GM20431 (cell line): ENCODE measurements around the gene ARPP19.
"Not testable (repeated sequence)": the region's sequence is repeated elsewhere in the genome, so short reads cannot be mapped to it uniquely, and the experiment has no call there.

Experiments
- in situ Hi-C: fragments of 300-500 bp; cut with MseI, MboI; formaldehyde crosslinking; loops from one replicate; pipeline ENCODE4 v1.15.0; 2020; ENCODE audit warnings: low sequenced_read_pairs; ENCODE audit not compliant: unreplicated experiment

ARPP19 gene

GRCh38 chr15:52552303-52552702 is 16.5 kb downstream of the ARPP19 start:
- in situ Hi-C loops = no loop called here

- in situ Hi-C loops = no loop called here
Measured at GRCh38 chr15:52551762-52552161, 17.1 kb downstream of the ARPP19 start.

GRCh38 chr15:52551186-52551585 is 17.6 kb downstream of the ARPP19 start:
- in situ Hi-C loops = not testable (repeated sequence)

DNA sequence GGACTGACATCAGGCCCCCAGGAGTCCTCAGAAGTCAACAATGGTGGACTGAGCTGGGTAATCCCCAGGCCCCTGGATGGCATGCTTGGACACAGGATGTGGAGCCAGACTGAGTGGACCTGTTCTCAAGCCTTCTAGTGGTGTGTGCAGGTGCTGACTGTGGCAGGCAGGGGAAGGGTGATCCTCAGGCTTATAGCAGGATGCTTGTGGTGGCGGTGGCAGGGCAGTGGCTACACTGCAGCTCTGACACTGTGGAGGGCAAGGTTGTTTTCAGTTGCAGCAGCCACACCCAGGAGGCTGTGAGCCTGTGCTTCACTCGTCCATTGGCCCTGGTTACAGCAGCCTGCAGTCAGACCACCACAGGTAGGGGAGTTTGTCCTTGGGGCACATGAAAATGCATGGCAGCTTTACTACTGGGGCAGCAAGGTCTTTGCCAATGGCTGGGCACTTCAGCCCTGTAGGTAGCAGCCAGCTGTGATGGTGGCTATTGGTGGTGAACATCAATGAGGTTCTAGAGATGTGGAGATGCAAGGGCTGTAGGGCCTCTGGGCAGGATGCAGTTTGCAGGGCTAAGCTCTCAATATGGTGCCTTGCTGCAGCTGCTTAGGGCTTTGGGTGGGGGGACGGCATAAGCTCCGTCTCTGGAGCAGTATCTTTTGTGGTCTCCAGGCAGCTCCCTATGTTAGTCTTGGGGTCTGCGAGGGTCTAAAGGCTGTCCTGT is 22.6 kb downstream of the ARPP19 start:
- in situ Hi-C loops = no loop called here

- in situ Hi-C loops = no loop called here
Measured at GRCh38 chr15:52540374-52541012, 28.3 kb downstream of the ARPP19 start.

DNA sequence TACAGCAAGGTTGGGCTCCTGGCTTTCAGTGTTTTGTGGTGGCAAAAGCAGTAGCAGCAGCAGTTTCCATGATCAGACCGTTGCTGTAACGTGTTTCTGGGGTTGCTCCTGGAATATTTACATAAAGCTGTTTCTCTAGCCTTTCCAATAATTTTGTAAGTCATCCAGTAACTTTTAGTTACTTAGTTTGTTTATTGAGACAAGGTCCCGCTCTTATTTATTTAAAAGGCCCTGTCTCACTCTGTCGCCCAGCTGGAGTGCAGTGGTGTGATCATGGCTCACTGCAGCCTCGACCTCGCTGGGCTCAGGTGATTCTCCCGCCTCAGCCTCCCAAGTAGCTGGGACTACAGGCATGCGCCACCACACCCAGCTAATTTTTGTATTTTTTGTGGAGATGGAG is 31.4 kb downstream of the ARPP19 start:
- in situ Hi-C loops = no loop called here

- in situ Hi-C loops = no loop called here
Measured at GRCh38 chr15:52532427-52532826, 36.4 kb downstream of the ARPP19 start.

DNA sequence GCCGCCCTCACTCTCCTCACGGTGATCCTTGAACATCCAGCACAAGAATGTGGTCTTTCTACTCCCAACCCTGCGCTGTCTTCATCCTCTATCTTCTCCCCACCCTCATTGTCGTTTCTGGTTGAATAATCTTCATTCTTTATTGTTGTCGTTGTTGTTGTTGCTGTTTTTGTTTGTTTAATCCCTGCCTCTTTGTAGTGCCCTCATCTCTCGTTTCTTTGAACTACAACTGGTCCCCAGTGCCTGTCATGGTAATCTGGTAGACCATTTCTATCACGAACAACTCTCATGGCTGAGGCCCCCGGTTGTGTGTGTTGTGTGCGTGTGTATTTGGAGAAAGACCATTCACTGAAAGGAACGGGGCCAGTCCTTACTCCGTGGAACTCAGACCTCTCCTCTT is 38.9 kb downstream of the ARPP19 start:
- in situ Hi-C loops = no loop called here

DNA sequence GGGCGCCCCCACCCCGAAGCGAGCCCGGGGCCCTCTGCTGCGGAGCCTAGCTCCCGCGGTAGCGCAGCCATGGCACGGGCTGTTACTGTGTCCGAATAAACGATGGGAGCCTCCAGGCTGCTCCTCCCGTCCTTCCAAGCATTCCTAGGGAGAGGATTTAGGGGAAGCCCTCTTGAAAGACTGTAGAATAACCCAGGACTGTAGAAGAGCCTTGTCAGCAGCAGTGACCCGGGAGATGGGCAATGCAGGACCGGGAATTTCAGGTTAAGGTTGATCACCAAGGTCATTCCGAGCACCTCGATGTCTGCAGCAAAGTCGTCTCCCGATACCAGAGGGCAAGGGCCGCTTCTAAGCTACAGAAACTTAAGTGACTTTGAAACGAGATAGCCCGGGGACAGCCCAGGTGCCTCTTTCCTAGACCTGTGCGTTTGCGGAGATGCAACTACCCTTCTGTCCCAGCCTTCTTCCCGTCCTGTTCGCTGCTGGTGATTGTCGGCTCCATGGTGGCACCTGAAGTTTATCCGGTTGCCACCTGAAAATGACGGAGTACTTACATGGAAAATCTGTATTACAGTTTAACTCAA is 39.4 kb downstream of the ARPP19 start:
- in situ Hi-C loops = no loop called here

GRCh38 chr15:52528564-52529340 is 40.1 kb downstream of the ARPP19 start, which contains the start of gene MYO5A:
Gene MYO5A, minus strand, starts transcription at chr15:52528880. Its CDS starts 74 bp downstream, at chr15:52528806.
- in situ Hi-C loops = no loop called here

DNA sequence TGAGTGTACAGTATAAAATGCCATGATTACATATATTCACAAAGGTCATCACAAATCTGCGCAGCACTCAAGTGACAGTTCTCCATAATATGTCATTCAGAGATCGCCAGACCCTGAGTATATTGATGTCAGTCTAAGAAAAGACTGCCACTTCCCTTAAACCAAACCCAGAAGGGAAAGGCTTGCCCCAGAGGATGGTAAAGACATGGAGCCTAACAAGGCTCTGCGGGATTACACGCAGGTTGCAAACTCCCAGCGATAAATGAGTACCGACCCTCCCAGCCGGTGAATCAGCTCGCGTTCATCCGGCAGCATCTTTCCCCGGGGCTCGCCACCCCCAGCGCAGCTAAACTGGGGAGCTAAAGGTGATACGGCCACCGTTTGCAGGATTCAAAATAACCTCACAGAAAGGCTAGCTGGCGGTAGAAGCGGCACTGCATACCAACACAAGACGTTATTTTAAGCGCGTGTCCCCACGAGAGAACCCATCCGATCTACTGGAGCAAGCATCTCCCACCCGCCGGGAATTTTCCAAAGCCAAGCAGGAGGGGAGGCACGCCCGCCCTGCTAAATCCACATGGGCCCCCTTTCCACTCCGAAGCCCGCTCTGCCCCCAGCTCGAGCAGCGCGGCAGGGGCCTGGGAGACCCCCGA is 40.8 kb downstream of the ARPP19 start:
- in situ Hi-C loops = no loop called here

- in situ Hi-C loops = no loop called here
Measured at GRCh38 chr15:52527196-52527910, 41.5 kb downstream of the ARPP19 start.

GRCh38 chr15:52524223-52525136 is 44.4 kb downstream of the ARPP19 start:
- in situ Hi-C loops = no loop called here

DNA sequence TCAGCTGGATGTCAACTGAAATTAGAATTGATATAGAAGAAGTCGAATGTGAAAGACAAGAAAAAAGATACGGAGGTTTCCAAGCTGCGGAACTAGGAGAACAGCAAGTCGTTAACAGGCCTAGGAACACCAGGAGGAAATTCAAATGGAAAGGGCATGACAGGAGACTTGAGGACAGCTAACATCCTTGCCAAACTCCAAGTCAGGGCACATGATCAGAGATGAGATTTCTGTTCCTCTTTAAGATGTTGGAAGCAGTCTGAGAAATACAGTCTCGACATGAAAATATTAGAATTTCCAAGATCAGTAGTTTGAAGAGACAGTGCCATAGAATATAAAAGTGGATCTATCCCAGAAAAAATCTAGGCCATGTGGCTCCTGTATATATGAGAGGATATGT is 45.2 kb downstream of the ARPP19 start:
- in situ Hi-C loops = no loop called here

DNA sequence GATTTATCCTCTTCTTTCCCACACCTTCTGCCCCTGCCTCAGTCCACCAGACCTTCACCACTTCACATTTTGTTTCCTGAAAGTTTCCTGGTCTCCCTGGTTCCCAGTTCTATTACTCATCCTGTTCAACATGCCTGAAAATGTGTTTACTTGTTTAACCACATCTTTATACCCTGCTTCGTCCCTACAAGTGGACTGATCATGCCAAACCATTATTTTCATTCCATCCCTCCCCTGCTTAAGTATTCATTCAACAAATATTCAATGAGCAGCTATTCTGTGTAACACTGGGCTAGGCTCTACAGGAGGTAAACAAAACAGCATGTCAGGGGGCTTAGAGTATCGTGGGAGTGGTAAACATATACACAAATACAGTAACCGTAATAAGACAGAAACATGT is 45.6 kb downstream of the ARPP19 start:
- in situ Hi-C loops = no loop called here

DNA sequence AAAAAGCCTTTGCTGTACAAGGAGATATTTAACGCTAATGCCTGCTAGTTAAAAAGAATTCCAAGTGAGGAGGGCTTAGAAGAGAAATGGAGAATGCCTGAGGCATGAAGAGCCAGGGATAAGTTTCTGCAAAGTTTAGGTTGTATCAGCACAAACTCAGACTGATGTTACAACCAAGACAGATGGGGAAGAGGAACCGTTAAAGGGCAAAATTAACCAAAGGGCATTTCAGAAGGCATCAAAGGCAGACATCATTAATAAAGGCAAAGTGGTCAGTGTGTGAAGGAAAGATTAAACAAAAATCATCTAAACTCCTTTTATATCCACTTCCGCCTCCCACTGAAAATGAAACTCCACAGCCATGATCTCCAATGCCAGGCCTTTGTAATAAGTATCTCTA is 47.1 kb downstream of the ARPP19 start:
- in situ Hi-C loops = no loop called here

DNA sequence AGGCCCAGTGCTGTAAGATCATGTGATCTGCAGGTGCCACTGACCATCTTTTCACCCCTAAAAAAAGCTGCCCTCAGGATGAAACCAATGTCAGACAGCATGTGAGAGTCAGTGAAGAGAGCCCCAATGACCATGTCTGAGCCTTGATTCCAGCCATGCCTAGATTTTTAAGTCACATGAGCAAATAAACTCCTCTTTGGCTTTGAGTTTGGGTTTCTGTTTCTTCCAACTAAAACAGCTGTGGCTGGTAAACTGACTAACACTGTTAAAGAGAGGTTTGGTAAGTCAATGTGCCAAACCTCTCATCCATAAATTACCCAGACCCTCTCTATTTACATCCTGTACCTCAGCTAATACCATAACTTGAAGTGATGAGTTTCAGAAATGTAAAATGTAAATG is 48.4 kb downstream of the ARPP19 start:
- in situ Hi-C loops = no loop called here

DNA sequence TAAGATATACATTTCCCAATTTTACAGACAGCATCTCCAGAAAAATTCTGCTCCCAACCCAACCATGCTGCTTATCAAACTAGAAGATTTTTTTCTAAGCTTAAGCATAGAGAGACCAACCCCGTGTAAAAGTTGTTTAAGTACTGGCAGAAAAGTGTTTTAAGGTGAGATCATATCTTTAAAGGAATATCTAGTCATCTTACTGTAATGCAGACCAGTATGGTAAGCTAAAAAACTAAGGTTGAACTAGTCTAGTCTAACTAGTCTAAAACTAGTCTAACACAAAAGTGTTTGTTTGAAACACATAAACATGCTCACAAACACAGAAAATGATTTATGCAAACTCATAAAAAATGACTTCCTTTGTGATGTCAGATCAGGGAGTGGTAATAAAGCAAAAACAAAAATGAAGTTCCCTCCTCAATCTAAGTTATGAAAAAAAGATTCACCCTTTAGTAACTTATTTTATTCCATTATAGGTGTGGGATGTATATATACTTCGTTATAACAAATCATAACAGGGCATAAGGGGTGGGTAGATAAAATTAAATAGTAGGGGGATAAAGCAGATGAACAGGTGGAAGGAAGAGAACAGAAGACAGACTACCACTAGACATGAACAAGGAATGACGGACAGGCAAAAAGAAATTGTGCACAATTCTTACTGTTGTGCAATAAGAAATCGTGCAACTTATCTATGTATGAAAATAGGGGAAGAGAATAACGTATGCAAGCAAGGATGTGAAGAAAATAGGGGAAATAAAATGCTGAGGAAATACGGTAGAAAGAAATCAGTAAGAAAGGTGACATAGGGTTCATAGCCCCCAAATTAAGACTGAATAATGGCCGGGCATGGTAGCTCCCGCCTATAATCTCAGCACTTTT is 50.1 kb downstream of the ARPP19 start:
- in situ Hi-C loops = no loop called here
